Trophoblast cell (in vitro differentiated cells and primary cell): ENCODE results near the gene GLRX3.
"Not testable (repeated sequence)": the region's sequence is repeated elsewhere in the genome, so short reads cannot be mapped to it uniquely, and the experiment has no call there.

Experiments
- DNase-seq, 2 donors: peaks; one replicate each; pipeline ENCODE4 v3.0.0-alpha.2; 2016
- H2AFZ ChIP-seq: 2 replicates; pipeline ENCODE4 v1.6.1; 2013; ENCODE audit warnings: low read length, moderate library complexity, mild to moderate bottlenecking; ENCODE audit not compliant: insufficient read depth, poor library complexity
- H2AK5ac ChIP-seq: 2 replicates; pipeline ENCODE4 v1.6.1; 2013; ENCODE audit warnings: mild to moderate bottlenecking, low read length
- H2BK120ac ChIP-seq: 2 replicates; pipeline ENCODE4 v1.6.1; 2013; ENCODE audit warnings: low read length, mild to moderate bottlenecking, moderate library complexity; ENCODE audit not compliant: insufficient read depth, poor library complexity
- H2BK12ac ChIP-seq: 2 replicates; pipeline ENCODE4 v1.6.1; 2013; ENCODE audit warnings: mild to moderate bottlenecking, low read length, moderate library complexity
- H2BK5ac ChIP-seq: 2 replicates; pipeline ENCODE4 v1.6.1; 2013; ENCODE audit warnings: low read length, low read depth, moderate library complexity, mild to moderate bottlenecking; ENCODE audit not compliant: poor library complexity
- H3K14ac ChIP-seq: 2 replicates; pipeline ENCODE4 v1.6.1; 2013; ENCODE audit warnings: mild to moderate bottlenecking, low read length
- H3K18ac ChIP-seq: 2 replicates; pipeline ENCODE4 v1.6.1; 2013; ENCODE audit warnings: mild to moderate bottlenecking, low read length
- H3K23ac ChIP-seq: 2 replicates; pipeline ENCODE4 v1.6.1; 2013; ENCODE audit warnings: low read length
- H3K27ac ChIP-seq: 2 replicates; pipeline ENCODE4 v1.5.1; 2013; ENCODE audit warnings: low read depth, mild to moderate bottlenecking, inconsistent platforms, low read length, moderate library complexity
- H3K27me3 ChIP-seq: 2 replicates; pipeline ENCODE4 v1.6.1; 2013; ENCODE audit warnings: inconsistent platforms, mild to moderate bottlenecking, low read length, moderate library complexity; ENCODE audit not compliant: insufficient read depth
- H3K36me3 ChIP-seq, 2 experiments: 1 replicate in 1 of 2; 2 replicates in 1 of 2; pipeline ENCODE4 v1.6.1; 2013; ENCODE audit warnings: low read length in 2 of 2, mild to moderate bottlenecking in 2 of 2, moderate library complexity in 1 of 2; ENCODE audit not compliant: insufficient read depth in 2 of 2, control insufficient read depth in 1 of 2
- H3K4ac ChIP-seq: 2 replicates; pipeline ENCODE4 v1.6.1; 2013; ENCODE audit warnings: low read depth, mild to moderate bottlenecking, low read length, moderate library complexity
- H3K4me1 ChIP-seq, 2 experiments: 1 replicate in 1 of 2; 2 replicates in 1 of 2; pipeline ENCODE4 v1.6.1; 2013; ENCODE audit warnings: low read length in 2 of 2, mild to moderate bottlenecking in 2 of 2, moderate library complexity in 1 of 2; ENCODE audit not compliant: insufficient read depth in 2 of 2, control insufficient read depth in 1 of 2
- H3K4me2 ChIP-seq: 2 replicates; pipeline ENCODE4 v1.6.1; 2013; ENCODE audit warnings: inconsistent platforms, mild to moderate bottlenecking, low read length, moderate library complexity
- H3K4me3 ChIP-seq: 2 replicates; pipeline ENCODE4 v1.5.1; 2013; ENCODE audit warnings: mild to moderate bottlenecking, low read depth, low read length, inconsistent platforms
- H3K79me1 ChIP-seq: one replicate; pipeline ENCODE4 v1.6.1; 2013; ENCODE audit warnings: low read length
- H3K79me2 ChIP-seq: 2 replicates; pipeline ENCODE4 v1.6.1; 2013; ENCODE audit warnings: low read length, mild to moderate bottlenecking; ENCODE audit not compliant: control insufficient read depth, insufficient read depth, poor library complexity
- H3K9ac ChIP-seq: 2 replicates; pipeline ENCODE4 v1.6.1; 2013; ENCODE audit warnings: mild to moderate bottlenecking, low read length
- H3K9me3 ChIP-seq: 2 replicates; pipeline ENCODE4 v1.6.1; 2013; ENCODE audit warnings: low read depth, mild to moderate bottlenecking, control low read depth, inconsistent platforms, low read length; ENCODE audit not compliant: insufficient read depth
- H4K12ac ChIP-seq: 2 replicates; pipeline ENCODE4 v1.6.1; 2013; ENCODE audit warnings: low read depth, mild to moderate bottlenecking, low read length, moderate library complexity
- H4K8ac ChIP-seq: 2 replicates; pipeline ENCODE4 v1.6.1; 2013; ENCODE audit warnings: low read depth, mild to moderate bottlenecking, low read length, moderate library complexity
- H4K91ac ChIP-seq: one replicate; pipeline ENCODE4 v1.6.1; 2013; ENCODE audit warnings: low read depth, mild to moderate bottlenecking, low read length, moderate library complexity
- WGBS: extraction: QIAGEN DNeasy Blood & Tissue Kit; methylation state at CpG from one replicate; pipeline ENCODE4 v1.1.7; 2013; ENCODE audit warnings: missing lambda C conversion rate; ENCODE audit not compliant: insufficient read length, insufficient coverage; ENCODE audit errors: extremely low coverage; 5-methylcytosine and 5-hydroxymethylcytosine counted together

Gene GLRX3

DNA sequence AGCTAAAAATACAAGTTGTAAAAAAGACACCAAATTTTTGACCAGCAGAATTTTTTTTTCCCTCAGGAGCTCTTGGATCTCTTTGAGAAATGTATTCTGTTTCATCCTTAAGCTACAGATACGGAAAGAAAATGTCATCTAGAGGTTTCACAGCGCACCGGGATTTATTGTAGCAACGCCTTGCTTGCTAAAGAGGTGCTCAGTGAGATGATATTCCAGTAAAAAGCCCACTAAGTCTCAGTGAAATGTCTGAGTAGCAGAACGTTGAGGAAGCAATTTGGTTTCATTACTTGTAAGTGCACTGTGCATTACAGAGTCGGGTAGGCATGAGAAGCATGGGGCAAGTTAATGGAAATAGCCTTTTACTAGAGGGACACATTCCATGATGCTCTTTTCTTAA lies 62.5 kb downstream of the GLRX3 start:
- no peak overlapping the region for H3K9ac ChIP-seq
- WGBS = no CpG with 5 or more reads among the region's 6 CpGs
- H3K79me2 ChIP-seq = no peaks in the 10 kb centered on the region
- H3K23ac ChIP-seq = no peak overlapping the region
- no peak overlapping the region for H4K91ac ChIP-seq
- no peak overlapping the region for H2BK12ac ChIP-seq
- no peak overlapping the region for H2BK120ac ChIP-seq
- no peaks in the 10 kb centered on the region for H3K27me3 ChIP-seq
- H3K4me2 ChIP-seq = no peak overlapping the region
- no peak overlapping the region for H2AFZ ChIP-seq
- H3K27ac ChIP-seq = no peak overlapping the region
- DNase-seq = no peak
- H3K14ac ChIP-seq = no peak overlapping the region
- no peak overlapping the region for H3K4me3 ChIP-seq
- H3K9me3 ChIP-seq = peaks cover 4% of the 10 kb centered on the region
- H3K18ac ChIP-seq = no peak overlapping the region
- H2AK5ac ChIP-seq = no peak overlapping the region
- no peak overlapping the region for H2BK5ac ChIP-seq
- peaks cover 4 to 5% of the 10 kb centered on the region in 2 experiments for H3K36me3 ChIP-seq
- H3K4me1 ChIP-seq = peaks cover 4% of the 10 kb centered on the region in 2 experiments
- no peak overlapping the region for H4K8ac ChIP-seq
- no peak overlapping the region for H3K4ac ChIP-seq
- no peak overlapping the region for H4K12ac ChIP-seq
- H3K79me1 ChIP-seq = no peaks in the 10 kb centered on the region

DNA sequence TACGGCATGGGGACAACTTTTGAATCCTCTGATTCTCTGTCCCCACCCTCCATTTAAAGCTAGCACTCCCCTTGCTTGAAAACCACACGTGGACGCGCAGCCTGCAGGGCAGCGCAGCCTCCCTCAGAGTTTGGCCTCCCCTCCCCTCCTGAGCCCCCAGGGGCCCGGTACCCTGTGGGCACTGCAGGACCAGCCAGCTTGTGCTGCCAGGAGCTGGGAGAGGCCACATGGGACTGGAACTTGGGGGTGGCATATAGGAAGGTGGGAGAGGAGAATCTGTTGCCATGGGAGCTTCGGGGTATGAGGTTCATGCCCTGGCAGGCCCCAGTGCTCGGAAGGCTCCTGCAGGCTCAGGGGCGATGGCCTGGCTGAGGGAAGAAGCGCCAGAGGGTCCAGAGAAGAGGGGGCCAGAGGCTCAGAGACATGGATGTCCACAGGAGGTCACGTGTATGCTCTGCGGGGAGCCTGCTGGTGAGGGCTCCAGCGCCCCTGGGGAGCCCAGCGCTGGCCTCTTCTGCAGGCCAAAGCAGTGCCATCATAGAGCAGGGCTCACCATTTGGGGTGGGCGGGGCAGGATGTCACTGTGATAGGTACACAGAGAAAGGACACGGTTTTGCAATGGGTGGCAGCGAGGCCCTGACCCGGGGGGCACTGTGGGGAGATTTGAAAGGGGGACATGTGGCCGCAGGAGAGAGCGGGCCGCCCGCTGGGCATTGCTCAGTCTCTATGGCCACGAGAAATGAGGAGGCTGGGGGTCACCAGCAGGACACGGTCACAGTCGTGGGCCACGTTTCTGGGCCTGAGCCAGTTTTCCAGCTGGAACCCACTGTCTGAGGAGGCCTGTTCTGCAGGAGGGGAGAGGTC lies 64.2 kb downstream of the GLRX3 start:
- Histone ChIP-seq H2BK120ac (no peak overlapping the region), H4K91ac (no peak overlapping the region), H3K4ac (no peak overlapping the region), H3K9me3 (peaks cover 4% of the 10 kb centered on the region), H3K9ac (no peak overlapping the region), H3K14ac (no peak overlapping the region), H2AFZ (no peak overlapping the region), H4K12ac (no peak overlapping the region), H3K23ac (no peak overlapping the region), H2BK12ac (no peak overlapping the region), H3K79me2 (no peaks in the 10 kb centered on the region), H3K27ac (no peak overlapping the region), H3K18ac (no peak overlapping the region), H3K36me3 (peaks cover 2 to 5% of the 10 kb centered on the region in 2 experiments), H3K27me3 (no peaks in the 10 kb centered on the region), H3K4me2 (no peak overlapping the region), H4K8ac (no peak overlapping the region), H3K4me1 (no peaks in the 10 kb centered on the region), H3K79me1 (no peaks in the 10 kb centered on the region), H3K4me3 (no peak overlapping the region), H2AK5ac (no peak overlapping the region), H2BK5ac (no peak overlapping the region)
- no CpG with 5 or more reads among the region's 26 CpGs for WGBS
- DNase-seq = no peak

DNA sequence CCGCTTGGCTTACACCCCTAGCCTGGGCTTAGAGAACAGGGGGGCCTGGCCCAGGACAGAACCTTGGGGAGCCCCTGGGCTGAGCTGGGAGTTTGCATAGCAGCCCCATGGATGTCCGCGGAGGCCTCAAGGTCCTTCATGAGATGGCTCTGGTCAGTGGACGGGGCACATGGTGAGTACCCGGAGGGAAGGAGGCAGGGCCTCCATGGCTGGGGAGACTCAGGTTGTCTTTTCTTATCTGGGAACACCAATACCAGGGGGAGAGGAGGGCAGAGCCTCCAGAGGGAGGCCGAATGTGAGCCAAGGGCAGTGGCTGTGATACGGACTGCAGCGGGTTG lies 64.8 kb downstream of the GLRX3 start:
- Histone ChIP-seq H3K79me1 (no peaks in the 10 kb centered on the region), H2AK5ac (no peak overlapping the region), H3K4me1 (no peaks in the 10 kb centered on the region), H4K8ac (no peak overlapping the region), H2BK5ac (no peak overlapping the region), H3K36me3 (peaks cover 2 to 5% of the 10 kb centered on the region in 2 experiments), H2BK120ac (no peak overlapping the region), H2BK12ac (no peak overlapping the region), H3K4me3 (no peak overlapping the region), H3K23ac (no peak overlapping the region), H3K18ac (no peak overlapping the region), H3K4me2 (no peak overlapping the region), H3K4ac (no peak overlapping the region), H3K27me3 (no peaks in the 10 kb centered on the region), H3K14ac (no peak overlapping the region), H4K12ac (no peak overlapping the region), H4K91ac (no peak overlapping the region), H3K9ac (no peak overlapping the region), H2AFZ (no peak overlapping the region), H3K27ac (no peak overlapping the region), H3K79me2 (no peaks in the 10 kb centered on the region), H3K9me3 (peaks cover 4% of the 10 kb centered on the region)
- no CpG with 5 or more reads among the region's 8 CpGs for WGBS
- no peak for DNase-seq

DNA sequence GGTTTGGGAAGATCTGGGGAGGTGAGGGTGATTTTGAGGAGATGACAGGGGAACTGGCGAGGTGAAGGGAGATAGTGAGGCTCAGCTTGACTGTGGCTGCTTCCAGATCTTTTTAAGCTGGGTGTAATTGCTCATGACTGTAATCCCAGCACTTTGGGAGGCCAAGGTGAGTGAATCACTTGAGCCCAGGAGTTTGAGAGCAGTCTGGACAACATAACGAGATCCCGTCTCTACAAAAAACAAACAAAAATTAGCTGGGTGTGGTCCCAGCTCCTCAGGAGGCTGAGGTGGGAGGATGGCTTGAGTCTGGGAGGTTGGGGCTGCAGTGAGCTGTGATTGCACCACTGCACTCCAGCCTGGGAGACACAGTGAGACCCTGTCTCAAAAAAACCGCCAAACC lies 66.0 kb downstream of the GLRX3 start:
- not testable (repeated sequence) for H3K9ac ChIP-seq, DNase-seq, H3K27ac ChIP-seq, H4K8ac ChIP-seq, H4K91ac ChIP-seq, H4K12ac ChIP-seq, H3K18ac ChIP-seq, H2AFZ ChIP-seq, H3K9me3 ChIP-seq, H3K79me2 ChIP-seq, H3K36me3 ChIP-seq, H2AK5ac ChIP-seq, H3K4me1 ChIP-seq, H2BK5ac ChIP-seq, H3K23ac ChIP-seq, H3K14ac ChIP-seq, H2BK120ac ChIP-seq, H3K4me2 ChIP-seq, H2BK12ac ChIP-seq, H3K4me3 ChIP-seq, H3K79me1 ChIP-seq, H3K4ac ChIP-seq, H3K27me3 ChIP-seq
- WGBS = no CpG with 5 or more reads among the region's 4 CpGs
